ENCODE measurements around the gene MICAL2.

- TF ChIP-seq CTCF (IDR thresholded peaks at IDR 0.05) (no peak), ZFX (IDR thresholded peaks at IDR 0.05; ENCODE audit: borderline replicate concordance) (no peak)
These were observed 69.1 kb downstream of the MICAL2 start for GRCh38 chr11:12179531-12179930.

Measured in 22Rv1 (cell line).